GM21619 (cell line): ENCODE results near the gene TRIM34.
"Not testable (repeated sequence)": the region's sequence is repeated elsewhere in the genome, so short reads cannot be mapped to it uniquely, and the experiment has no call there.

Experiments
- ATAC-seq: cut with Tn5 transposase; IDR thresholded peaks from one replicate; pipeline ENCODE4 v1.9.1; 2021; ENCODE audit not compliant: unreplicated experiment

Gene TRIM34

DNA sequence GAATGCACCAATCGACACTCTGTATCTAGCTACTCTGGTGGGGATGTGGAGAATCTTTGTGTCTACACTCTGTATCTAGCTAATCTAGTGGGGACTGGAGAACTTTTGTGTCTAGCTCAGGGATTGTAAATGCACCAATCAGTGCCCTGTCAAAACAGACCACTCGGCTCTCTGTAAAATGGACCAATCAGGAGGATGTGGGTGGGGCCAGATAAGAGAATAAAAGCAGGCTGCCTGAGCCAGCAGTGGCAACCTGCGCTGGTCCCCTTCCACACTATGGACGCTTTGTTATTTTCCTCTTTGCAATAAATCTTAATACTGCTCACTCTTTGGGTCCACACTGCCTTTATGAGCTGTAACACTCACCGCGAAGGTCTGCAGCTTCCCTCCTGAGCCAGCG is 58.8 kb downstream of the TRIM34 start:
- ATAC-seq = not testable (repeated sequence)

DNA sequence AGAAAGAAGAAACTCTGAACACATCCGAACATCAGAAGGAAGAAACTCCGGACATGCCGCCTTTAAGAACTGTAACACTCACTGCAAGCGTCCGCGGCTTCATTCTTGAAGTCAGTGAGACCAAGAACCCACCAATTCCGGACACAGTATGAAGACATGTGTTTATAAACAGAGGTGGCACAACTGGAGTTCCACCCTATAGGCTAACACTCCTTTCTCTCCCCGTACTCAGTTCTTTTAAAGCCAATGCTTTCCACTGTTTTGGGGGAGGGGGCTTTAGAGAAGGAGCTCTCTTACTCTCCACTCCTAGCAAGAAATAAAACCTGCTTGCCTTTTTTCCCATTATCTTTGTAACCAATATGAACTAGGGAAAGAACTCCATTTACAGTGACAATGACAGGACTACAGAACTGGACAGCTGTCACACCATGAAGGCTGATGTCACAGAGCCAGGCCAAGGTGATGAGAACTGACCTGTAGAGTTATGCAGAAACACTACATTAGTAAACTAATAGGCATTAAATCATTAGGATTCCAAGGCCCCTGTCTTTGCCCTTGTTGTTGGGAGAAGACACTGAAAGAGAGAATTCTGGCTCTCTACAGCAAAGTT is 59.3 kb downstream of the TRIM34 start:
- ATAC-seq = no peak

DNA sequence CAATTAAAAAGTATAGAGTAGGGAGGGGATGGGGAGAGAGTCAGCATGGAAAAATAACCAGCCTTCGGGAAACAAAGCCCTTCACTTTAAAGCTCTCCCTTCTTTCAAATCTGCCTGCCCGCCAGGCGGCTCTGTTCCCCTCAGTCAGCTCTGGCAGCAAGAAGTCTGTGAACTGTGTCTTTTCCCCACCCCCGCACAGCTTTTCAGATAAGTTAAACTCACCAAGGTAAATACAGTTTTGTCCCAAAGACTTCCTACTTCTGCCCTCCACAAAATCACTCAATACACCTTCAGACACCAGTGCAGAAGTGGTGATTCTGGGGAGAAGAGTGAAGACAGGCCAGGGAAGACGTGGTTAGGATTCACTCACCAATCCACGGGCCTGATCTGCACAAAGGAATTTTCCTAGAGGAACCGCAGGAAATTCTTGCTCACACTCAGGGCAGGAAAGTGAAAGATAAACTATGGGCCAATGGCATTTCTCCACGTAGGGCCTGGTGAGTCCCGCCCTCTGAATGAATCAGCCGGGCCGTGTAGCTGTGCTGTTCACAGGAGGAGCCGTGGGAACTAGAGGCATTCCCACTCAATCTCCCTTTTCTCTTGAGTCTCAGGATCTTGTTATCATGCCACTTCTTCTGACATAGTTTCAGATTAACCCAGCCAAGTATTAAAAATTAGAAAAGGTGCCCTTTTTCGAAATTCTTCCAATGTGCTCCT is 60.0 kb downstream of the TRIM34 start, which contains the start of gene TRIM5:
TRIM5 (minus strand) TSS at position 429 of the 717 bp plus-strand sequence. CDS start 4,897 bp downstream, outside the sequence.
- peak; percentile 75 for ATAC-seq

DNA sequence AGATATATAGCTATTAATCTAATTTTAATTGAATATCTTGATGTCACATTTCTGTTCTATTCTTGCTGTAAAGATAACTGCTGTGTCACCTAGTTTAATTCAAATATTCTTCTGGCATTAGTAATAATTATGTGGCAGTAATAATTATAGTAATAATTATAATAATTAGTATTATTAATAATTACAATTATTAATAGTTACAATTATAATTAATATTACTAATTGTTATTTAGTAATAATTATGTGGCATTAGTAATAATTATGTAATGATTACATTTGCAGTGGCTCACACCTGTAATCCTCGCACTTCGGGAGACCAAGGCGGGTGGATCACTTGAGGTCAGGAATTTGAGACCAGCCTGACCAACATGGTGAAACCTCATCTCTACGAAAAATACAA is 61.6 kb downstream of the TRIM34 start:
- no peak for ATAC-seq

DNA sequence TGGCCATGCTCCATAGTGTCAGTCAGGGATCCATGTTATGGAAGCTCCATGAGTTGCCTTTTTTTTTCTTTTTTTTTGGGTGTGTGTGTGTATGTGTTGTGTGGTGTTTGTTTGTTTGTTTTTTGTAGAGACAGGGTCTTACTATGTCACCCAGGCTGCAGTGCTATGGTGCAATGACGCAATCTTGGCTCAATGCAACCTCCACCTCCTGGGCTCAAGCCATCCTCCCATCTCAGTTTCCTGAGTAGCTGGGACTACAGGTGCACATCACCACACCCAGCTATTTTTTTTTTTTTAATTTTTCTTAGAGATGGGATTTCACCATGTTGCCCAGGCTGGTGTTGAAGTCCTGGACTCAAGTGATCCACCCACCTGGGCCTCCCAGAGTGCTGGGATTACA is 63.7 kb downstream of the TRIM34 start:
- no peak for ATAC-seq

DNA sequence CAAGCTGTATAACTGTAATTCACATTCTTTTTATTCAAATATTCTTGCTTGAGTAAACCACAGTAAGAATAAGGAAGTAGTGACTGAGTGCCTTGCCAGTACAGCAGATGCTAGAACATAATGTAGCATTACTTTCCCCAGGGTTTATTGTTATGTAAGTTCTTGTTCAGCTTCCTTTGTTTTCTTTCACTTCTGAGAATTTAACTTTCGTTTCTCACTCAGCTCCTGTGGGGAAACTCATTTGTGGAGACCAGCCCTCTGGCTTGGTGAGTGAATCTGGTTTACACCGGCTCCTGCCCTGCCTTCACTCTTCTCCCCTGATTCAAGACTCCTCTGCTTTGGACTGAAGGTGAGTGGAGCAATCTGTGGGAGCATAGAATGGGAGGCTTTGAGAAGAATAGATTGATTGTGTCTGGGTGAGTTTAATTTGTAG is 64.8 kb downstream of the TRIM34 start, which contains the start of gene TRIM22:
TRIM22 (plus strand) TSS at position 240 of the 433 bp plus-strand sequence. CDS start 6,443 bp downstream, outside the sequence.
- peak; percentile 69 for ATAC-seq

DNA sequence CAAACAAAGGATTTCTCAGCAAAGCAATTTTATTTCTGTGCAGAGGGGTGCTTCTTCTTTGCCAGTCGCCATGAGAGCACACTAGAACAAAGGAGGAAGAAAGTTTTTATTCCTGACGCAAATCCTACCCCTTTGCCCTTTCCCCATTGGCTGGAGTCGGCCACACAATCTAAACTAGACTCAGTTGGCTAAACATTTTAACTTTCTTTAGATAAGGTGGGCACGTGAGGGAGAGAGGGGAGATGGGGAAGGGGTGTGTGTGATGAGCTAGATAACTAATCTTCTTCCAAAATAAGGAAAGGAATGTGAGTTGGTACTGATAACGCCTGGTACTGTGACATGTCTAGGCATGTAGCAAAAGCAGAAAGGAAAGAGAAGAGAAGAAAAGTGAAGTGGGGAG is 65.4 kb downstream of the TRIM34 start:
- ATAC-seq = no peak

DNA sequence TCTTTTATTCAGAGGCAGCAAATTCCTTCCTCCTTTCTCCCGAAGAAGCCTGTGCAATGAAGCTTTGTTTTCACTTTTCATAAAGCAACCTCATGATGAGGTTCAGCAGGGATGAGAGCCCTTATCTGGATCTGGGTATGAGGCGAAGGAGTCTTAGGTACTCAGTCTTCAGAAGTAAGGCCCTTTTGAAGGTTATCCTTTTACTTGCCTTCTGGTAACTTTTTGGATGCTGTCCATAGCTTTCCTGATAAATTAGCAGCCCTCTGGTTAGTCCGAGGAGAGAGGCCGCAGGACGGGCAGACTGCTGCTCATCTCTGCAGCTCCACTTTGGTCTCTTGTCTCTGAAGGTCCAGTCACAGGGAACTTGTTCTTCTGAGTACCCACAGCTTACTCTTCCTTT is 65.9 kb downstream of the TRIM34 start:
- no peak for ATAC-seq

DNA sequence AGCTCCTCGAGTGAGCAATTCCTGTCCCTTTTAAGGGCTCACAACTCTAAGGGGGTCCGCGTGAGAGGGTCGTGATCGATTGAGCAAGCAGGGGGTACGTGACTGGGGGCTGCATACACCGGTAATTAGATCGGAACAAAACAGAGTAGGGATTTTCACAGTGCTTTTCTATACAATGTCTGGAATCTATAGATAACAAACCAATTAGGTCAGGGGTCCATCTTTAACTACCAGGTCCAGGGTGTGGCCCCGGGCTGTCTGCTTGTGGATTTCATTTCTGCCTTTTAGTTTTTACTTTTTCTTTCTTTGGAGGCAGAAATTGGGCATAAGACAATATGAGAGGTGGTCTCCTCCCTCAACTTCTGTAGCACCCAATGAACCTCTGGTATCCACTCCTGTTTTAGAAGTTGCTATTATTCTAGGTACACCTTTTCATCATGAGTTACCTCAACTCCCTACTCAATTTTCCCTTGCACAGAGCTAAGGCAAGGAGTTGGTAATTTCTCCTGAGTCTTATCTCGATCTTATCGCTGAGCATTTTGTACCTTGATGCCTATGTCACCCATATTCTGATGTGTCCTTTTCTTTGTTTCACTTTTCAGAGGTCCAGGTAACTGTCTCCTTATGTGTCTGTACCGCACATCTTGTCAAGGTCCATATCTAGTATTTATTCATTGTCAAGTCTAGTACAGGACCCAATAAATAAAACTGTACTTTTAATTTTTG is 66.6 kb downstream of the TRIM34 start:
- not testable (repeated sequence) for ATAC-seq

DNA sequence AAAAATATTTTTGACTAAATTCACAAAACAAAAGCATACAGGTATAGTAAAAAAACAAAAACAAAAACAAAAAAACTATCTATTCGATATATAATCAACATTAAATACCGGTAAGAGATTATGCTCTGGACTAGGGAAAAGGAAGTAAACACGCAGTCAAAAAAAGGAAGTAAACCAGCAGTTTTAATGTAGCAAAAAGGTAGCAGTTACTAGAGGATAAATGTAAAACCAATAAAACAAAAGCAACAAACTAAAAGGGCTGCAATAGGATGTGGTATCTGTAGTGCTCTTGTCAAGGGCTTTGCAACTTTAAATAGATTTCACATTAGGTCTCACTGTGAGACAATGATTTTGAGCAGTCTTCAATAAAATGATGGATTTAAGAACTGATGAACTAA is 67.2 kb downstream of the TRIM34 start:
- no peak for ATAC-seq
